Pancreas (tissue), 10 donors: ENCODE data around the gene MATK. TPM values are rescaled to one million over a fixed set of nuclear protein-coding genes. Genes with fewer than 3 reads are reported as not detected.
A peak's percentile ranks its signal among the peaks of the same experiment; 100 is the strongest.
"Not testable (repeated sequence)": the region's sequence is repeated elsewhere in the genome, so short reads cannot be mapped to it uniquely, and the experiment has no call there.

ENCODE experiments used
- ATAC-seq, 4 donors: fragments of 200-7000 bp; cut with Tn5 transposase; one replicate each; pipeline versions ENCODE4 v1.8.0 to v1.9.1; 2020; ENCODE audit warnings: mild to moderate bottlenecking in 4 of 4, moderate library complexity in 4 of 4
- DNase-seq, 6 donors: peaks; one replicate each; pipeline ENCODE4 v3.0.0-alpha.2; 2020
- FAIRE-seq: peaks from 2 replicates; lab custom pipeline; 2012; peaks lifted over from hg19 to GRCh38; lab: Jason Lieb, UNC
- H3K27ac ChIP-seq, 4 donors: fragments of 200-600 bp; sonication (generic); 1 replicate in 3 of 4; 2 replicates in 1 of 4; pipeline versions ENCODE4 v1.5.0 to v1.8.0; 2020
- H3K27me3 ChIP-seq, 4 donors: fragments of 200-600 bp; one replicate each; pipeline ENCODE4 v1.8.0; 2021
- H3K36me3 ChIP-seq, 3 donors: fragments of 200-600 bp; sonication (generic) in 1 of 3; one replicate each; pipeline versions ENCODE4 v1.5.0 to v1.8.0; 2020 to 2021
- H3K4me1 ChIP-seq, 3 donors: fragments of 200-600 bp; one replicate each; pipeline ENCODE4 v1.8.0; 2021
- H3K4me3 ChIP-seq, 4 donors: fragments of 200-600 bp; sonication (generic) in 2 of 4; one replicate each; pipeline versions ENCODE4 v1.5.0 to v1.8.0; 2020 to 2021
- H3K9me3 ChIP-seq, 4 donors: fragments of 200-600 bp; one replicate each; pipeline ENCODE4 v1.8.0; 2021
- WGBS, 2 donors: extraction: QIAGEN DNeasy Blood & Tissue Kit; methylation state at CpG; one replicate each; pipeline ENCODE4 v1.1.7; 2013; 5-methylcytosine and 5-hydroxymethylcytosine counted together
- intact Hi-C, 3 donors: fragments of 100-400 bp; cut with DNase I; formaldehyde crosslinking; loops; one replicate each; pipeline versions ENCODE4 v1.11.1 to v1.14.2; 2022
- polyA plus RNA-seq, 2 donors: library from polyadenylated mRNA; stranded (reverse); fragments of 200-250 nt; gene quantifications; one replicate each; pipeline ENCODE4 v1.2.3, GENCODE V29; 2013
- total RNA-seq, 6 donors: library from RNA; stranded (reverse); fragmentation: NEBNext Ultra II Directional in 4 of 6; extraction: Animal tissue kit (Norgen Biotek cat#: 25700) in 4 of 6; gene quantifications; one replicate each; pipeline versions ENCODE4 v1.2.1 to v1.2.4, GENCODE V29; 2021 to 2023
- TF ChIP-seq, protein P1 (sequence below), 4 donors: fragments of 200-600 bp; sonication (generic) in 3 of 4; IDR thresholded peaks; one replicate each; pipeline versions ENCODE4 v1.5.0 to v1.8.0; 2021; ENCODE audit warnings: antibody characterized with exemption in 4 of 4
- donor health status: healthy with polysubstance abuse.
- donor health status: DM: no; HTN: no; CAD: no; lungs with moderate emphysema.
- donor health status: DM: no; HTN: no; CAD: no.
- donor health status: control.
- donor health status: control.
- donor health status: Bipolar disorder and iron deficiency.
- donor health status: DM: yes; HTN: yes; CAD: no.
- donor health status: DM: no; HTN: no; CAD: no.
- donor health status: DM: no; HTN: no; CAD: no.
- donor health status: DM: yes; HTN: yes; CAD: no.

Gene MATK
- total and polyA plus RNA-seq, 8 donors: 0.69 to 3.9 (median 1.7) TPM; not detected in 2

GRCh38 chr19:3816566-3817218 is 30.5 kb upstream of the MATK start:
- 76 to 86% methylated on average over 45 of the region's 45 CpGs for WGBS, 2 donors
- FAIRE-seq: no peak
- intact Hi-C loops: loop anchor here in 1 of 3 donors (10.0 kb wide), 1 partner anchor 142 kb away; no protein-coding TSS in a partner anchor

GRCh38 chr19:3816148-3816547 is 30.0 kb upstream of the MATK start:
- not testable (repeated sequence) for ATAC-seq, H3K9me3 ChIP-seq, H3K4me1 ChIP-seq, H3K27ac ChIP-seq, H3K36me3 ChIP-seq, H3K27me3 ChIP-seq, DNase-seq, FAIRE-seq, H3K4me3 ChIP-seq
- intact Hi-C loops: loop anchor here in 1 of 3 donors (10.0 kb wide), 1 partner anchor 141 kb away; no protein-coding TSS in a partner anchor
- 88% methylated on average over 9 of the region's 9 CpGs for WGBS, 2 donors

More at GRCh38 chr19:3816566-3817218, 30.5 kb upstream of the MATK start:
- no peak overlapping the region for H3K4me3 ChIP-seq
- TF ChIP-seq, protein P1, sequence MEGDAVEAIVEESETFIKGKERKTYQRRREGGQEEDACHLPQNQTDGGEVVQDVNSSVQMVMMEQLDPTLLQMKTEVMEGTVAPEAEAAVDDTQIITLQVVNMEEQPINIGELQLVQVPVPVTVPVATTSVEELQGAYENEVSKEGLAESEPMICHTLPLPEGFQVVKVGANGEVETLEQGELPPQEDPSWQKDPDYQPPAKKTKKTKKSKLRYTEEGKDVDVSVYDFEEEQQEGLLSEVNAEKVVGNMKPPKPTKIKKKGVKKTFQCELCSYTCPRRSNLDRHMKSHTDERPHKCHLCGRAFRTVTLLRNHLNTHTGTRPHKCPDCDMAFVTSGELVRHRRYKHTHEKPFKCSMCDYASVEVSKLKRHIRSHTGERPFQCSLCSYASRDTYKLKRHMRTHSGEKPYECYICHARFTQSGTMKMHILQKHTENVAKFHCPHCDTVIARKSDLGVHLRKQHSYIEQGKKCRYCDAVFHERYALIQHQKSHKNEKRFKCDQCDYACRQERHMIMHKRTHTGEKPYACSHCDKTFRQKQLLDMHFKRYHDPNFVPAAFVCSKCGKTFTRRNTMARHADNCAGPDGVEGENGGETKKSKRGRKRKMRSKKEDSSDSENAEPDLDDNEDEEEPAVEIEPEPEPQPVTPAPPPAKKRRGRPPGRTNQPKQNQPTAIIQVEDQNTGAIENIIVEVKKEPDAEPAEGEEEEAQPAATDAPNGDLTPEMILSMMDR (IDR thresholded peaks at IDR 0.05): no peak
- DNase-seq: no peak
- H3K4me1 ChIP-seq: no peaks in the 10 kb centered on the region
- H3K36me3 ChIP-seq: no peaks in the 10 kb centered on the region
- no peaks in the 10 kb centered on the region for H3K9me3 ChIP-seq
- H3K27me3 ChIP-seq: no peaks in the 10 kb centered on the region
- no peak overlapping the region for H3K27ac ChIP-seq
- no peak for ATAC-seq

GRCh38 chr19:3814648-3815047 is 28.5 kb upstream of the MATK start:
- DNase-seq: no peak
- ATAC-seq: no peak
- Histone ChIP-seq H3K36me3 (no peaks in the 10 kb centered on the region), H3K27me3 (no peaks in the 10 kb centered on the region), H3K9me3 (no peaks in the 10 kb centered on the region), H3K4me3 (no peak overlapping the region), H3K27ac (no peak overlapping the region), H3K4me1 (no peaks in the 10 kb centered on the region)
- WGBS, 2 donors: 84 to 94% methylated on average over 4 of the region's 4 CpGs
- TF ChIP-seq, protein P1 (IDR thresholded peaks at IDR 0.05): no peak
- intact Hi-C loops: loop anchor here in 1 of 3 donors (10.0 kb wide), 1 partner anchor 140 kb away; no protein-coding TSS in a partner anchor
- FAIRE-seq: no peak

DNA sequence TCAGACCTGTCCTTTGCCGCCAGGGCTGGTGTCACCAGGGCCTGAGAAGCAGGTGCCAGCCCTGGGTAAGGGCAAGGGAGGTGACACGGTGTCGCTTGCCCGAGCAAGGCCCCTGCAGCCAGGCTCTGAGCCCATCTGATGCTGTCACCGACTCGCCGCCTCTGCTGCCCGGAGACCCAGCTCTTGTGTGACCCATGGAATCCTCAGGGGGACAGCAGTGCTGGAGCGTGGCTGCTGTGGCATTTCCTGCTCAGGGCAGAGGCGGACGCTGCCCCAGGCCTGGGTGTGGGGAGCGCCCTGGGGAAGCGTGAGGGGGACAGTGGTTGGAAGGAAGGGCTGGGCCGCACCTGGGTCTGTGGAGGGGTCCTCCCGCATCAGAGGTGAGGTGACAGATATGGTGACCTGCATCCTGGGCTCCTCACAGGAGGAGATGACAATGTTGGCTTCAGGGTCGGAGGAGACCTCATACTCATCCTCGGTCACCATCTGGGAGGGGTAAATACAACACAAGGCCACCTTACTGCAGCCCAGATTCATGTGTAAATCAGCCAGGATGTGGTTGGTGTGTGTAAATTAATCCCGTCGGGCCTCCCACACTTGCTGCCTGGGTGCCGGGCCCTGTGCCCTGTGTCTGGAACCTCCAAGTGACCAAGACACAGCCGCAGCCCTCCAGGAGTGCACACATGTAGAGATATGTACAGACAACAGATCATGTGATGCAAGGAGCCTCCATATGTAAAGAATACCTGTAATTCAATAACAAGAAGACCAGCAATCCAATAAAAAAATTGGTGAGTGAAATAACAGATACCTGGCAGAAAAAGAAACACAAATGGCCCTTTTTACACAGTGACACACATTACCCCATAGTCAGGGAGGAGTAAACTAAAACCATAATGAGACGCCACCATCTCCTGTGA is 27.6 kb upstream of the MATK start:
- Histone ChIP-seq H3K27ac (no peak overlapping the region), H3K4me3 (no peak overlapping the region), H3K36me3 (no peaks in the 10 kb centered on the region), H3K27me3 (no peaks in the 10 kb centered on the region), H3K9me3 (no peaks in the 10 kb centered on the region), H3K4me1 (no peaks in the 10 kb centered on the region)
- TF ChIP-seq, protein P1 (IDR thresholded peaks at IDR 0.05): no peak
- ATAC-seq (no peak), FAIRE-seq (no peak), DNase-seq (no peak)
- intact Hi-C loops: loop anchor here in 1 of 3 donors (10.0 kb wide), 1 partner anchor 139 kb away; no protein-coding TSS in a partner anchor
- WGBS, 2 donors: 80 to 87% methylated on average over 22 of the region's 22 CpGs

DNA sequence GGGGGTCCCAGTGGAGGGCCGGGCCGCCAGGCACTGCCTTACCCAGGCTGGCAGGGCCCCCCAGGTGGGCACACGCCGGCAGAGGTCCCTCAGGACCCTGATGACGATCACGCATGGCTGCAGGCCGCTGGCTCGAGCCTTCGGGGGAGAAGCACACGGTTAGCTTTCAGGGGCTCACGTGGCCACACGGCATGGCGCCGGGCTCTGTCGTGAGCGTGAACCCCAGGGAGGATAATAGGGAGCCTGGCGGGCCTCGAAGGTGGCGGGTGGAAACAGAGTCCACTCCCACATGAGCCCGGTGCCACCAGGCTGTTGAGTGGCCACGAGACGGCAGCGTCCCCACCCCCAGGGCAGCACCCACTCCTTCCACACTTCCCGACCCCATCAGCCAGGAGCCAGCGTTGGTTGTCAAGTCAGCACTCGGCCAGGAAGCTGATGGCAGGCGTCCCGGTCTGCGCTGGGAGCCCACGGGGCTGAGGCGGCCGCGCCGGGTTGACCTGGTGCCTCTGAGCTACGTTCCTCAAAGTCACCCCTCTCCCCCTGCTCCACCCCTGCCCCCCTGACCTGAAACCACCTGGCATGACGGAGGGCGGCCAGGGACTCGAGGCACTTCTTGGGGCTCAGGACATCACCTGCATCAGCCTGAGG is 24.7 kb upstream of the MATK start:
- Histone ChIP-seq H3K4me3 (no peak overlapping the region), H3K9me3 (no peaks in the 10 kb centered on the region), H3K27me3 (no peaks in the 10 kb centered on the region), H3K4me1 (no peaks in the 10 kb centered on the region), H3K36me3 (no peaks in the 10 kb centered on the region), H3K27ac (no peak overlapping the region)
- DNase-seq (peak in 1 of 6 donors; percentile 51), ATAC-seq (peak in 1 of 4 donors; percentile 33), FAIRE-seq (no peak)
- 64 to 74% methylated on average over 33 to 38 of the region's 38 CpGs for WGBS, 2 donors
- intact Hi-C loops: loop anchor here in 1 of 3 donors (10.0 kb wide), 1 partner anchor 136 kb away; no protein-coding TSS in a partner anchor
- TF ChIP-seq, protein P1 (IDR thresholded peaks at IDR 0.05): no peak
